Pulmonary artery endothelial cell (primary cell): ENCODE measurements around the gene CDK5RAP2. TPM values are rescaled to one million over a fixed set of nuclear protein-coding genes. Genes with fewer than 3 reads are reported as not detected.
"Not testable (repeated sequence)": the region's sequence is repeated elsewhere in the genome, so short reads cannot be mapped to it uniquely, and the experiment has no call there.

ENCODE experiments used
- DNase-seq: peaks from one replicate; pipeline ENCODE4 v3.0.0-alpha.2; 2011; ENCODE audit warnings: low read depth, low spot score
- total RNA-seq: library from RNA; depleted of rRNA; stranded (reverse); fragments of >200 nt; gene quantifications from 2 replicates; pipeline ENCODE4 v1.2.3, GENCODE V29; 2014

The CDK5RAP2 gene
- total RNA-seq = 26.5 and 34.9 TPM in 2 replicates

DNA sequence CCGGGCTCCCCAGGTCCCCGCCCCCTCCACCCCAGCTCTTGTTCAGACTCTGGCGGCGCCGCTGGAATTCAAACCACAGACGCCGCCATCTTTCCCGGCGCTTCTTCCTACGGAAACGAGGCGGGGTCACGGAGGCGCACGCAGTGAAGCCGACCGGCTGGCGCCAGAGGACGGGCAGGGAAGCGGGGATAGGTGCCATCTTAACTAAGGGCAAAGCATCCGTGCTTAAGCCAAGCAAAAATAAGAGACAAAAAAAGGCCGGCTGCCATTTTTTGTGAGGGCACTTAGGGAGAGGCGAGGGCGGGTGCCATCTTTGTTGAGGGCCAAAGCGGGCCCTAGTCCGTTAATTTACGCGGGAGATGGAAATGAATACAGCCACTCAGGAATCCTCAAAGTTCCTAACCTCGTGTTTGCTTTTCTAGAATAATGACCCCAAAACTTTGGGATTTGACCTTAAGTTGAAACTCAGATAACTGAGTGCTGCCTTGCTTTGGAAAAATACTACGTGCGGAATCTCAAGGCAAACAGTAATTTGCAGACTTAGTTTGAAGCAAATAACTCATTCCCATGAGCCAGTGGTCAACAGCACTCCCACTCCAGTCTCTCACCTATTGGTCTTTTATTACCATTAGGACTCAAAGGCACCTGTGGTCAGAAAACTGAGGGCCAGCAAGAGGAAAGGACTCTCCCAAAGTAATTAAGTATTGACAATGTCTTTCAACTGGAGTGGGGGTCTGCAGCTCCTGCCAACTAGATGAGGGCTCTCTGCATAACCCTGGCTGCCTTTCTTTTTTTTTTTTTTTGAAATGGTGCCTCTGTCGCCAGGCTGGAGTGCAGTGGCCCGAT lies at the start of gene CDK5RAP2:
CDK5RAP2 (minus strand) TSS at position 117 of the 846 bp plus-strand sequence. CDS start 189 bp downstream, outside the sequence.
- peak; percentile 94 for DNase-seq

DNA sequence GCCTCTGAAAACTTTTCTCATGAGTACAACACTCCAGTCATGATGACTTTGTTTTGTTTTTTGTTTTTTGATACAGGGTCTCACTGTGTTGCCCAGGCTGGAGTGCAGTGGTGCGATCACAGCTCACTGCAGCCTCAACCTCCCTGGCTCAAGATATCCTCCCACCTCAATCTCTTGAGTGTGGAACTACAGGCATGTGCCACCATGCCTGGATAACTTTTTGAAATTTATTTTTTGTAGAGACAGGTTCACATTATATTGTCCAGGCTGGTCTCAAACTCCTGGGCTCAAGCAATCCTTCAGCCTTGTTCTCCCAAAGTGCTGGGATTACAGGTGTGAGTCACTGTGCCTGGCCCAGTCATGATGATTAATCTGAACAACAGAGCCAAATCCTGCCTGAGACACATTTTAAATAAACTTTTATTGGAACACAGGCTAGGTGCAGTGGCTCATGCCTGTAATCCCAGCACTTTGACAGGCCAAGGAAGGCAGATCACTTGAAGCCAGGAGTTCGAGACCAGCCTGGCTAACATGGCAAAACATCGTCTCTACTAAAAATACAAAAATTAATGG lies 49.0 kb upstream of the CDK5RAP2 start:
- DNase-seq = not testable (repeated sequence)

DNA sequence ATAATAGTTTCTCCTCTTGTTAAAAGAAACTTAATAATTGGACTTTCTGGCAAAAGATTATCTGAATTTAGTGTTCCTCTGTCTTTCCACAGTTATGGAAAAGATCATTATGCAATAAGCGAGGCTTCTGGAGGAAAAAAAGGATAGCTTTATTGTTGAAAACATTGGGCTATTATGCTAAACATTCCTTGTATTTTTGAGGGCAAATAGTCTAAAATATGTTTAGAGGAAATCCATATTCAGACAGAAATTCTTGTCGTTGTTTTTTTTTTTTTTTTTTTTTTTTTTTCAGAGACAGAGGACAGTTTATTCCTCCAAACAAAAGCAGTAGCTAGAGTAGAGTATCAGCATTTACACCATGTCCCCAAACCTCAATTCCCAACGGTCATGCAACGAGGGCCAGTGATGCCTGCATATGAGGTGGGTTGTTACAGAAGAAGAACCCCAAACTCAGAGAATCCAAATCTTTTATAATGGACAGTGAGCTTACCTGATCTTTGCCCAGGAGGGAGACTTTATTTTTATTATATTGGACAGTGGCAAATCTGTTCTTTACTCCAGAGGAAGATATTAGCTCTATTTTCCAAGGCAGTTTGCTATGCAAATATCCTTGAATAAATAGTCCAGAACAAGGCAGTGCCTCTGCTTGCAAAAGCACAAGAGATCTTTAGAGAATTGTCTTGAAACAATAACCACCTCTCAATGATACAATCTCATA lies 48.4 kb upstream of the CDK5RAP2 start:
- no peak for DNase-seq

DNA sequence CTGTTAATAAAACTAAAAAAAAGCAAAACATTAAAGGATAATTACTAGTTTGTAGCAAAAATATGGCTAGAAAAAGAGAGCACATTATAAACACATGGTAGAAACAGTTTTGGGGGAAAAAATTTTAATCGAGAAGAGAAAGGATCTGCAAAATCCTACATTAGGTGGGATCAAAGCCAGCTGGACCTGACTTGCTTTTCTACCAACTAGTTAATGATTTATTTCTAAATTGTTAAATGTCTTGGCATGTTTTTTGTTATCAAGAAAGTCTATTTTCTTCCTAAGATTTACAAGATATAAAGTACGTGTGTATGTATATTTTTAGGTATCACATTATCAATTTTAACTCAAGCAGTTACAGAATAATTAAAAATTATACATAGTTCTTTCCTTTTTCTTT lies 47.1 kb upstream of the CDK5RAP2 start:
- no peak for DNase-seq

DNA sequence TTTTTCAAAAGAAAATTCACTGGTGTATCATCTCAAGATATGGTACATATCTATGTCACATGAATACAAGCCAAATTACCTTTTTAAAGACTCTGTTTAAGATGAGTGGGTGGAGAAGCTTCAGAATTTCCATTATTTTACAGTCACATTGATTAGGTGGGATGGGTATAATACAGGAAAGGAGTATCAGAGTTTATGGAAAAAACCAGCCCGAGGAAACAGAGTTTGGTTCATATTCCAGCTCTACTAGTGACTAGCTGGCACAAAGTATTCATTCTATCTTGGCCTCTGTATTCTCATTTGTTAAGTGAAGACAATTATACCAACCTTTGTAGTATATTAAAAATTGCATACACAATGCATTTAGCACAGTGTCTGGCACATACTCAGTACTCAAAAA lies 46.5 kb upstream of the CDK5RAP2 start:
- no peak for DNase-seq

DNA sequence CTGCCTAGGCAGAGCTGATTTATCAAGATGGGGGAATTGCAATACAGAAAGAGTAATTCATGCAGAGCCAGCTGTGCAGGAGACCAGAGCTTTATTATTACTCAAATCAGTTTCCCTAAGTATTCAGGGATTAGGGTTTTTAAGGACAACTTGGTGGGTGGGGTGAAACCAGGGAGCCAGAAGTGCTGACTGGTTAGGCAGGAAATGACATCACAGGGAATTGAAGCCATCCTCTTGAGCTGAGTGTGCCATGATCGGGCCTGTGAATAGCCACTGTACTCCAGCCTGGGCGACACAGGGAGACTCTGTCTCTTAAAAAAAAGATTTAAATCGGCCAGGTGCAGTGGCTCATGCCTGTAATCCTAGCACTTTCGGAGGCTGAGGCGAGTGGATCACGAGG lies 45.3 kb upstream of the CDK5RAP2 start:
- no peak for DNase-seq

DNA sequence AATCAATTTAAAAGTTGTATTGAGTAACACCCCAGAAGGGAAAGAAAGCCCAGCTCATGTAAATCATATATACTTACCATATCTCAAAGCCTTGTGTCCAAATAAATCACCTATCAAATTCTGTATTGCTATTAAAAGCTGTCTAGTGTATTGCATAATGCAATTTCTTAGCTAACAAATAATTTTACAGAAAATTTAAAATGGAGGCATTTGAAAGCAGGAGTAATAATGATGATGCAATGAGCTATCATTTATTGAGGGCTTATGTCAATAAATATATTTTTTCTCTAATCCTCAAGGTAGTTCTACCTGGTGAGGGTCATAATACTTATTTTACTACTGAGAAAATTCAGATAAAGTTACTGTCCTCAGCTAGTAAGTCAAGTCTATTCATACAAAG lies 42.8 kb upstream of the CDK5RAP2 start:
- DNase-seq = no peak

DNA sequence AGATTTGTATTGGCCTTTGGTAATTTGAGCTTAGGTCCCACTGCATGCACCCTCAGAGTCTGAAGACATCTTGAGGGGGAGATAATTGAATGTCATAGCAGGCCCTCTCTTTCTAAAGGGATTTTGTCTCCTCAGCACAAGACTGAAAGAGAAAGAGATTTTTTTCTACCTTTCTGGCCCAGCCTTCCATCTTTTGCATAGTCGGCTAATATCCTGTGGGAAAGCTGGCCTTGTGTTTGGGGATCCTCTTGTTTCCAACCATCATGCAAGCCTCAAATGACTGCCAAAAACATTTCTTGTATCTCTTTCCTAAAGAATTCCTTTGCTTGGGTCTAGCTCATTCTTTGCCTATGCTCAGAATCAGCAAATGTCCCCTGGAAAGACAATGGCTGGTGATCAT lies 42.0 kb upstream of the CDK5RAP2 start:
- no peak for DNase-seq

DNA sequence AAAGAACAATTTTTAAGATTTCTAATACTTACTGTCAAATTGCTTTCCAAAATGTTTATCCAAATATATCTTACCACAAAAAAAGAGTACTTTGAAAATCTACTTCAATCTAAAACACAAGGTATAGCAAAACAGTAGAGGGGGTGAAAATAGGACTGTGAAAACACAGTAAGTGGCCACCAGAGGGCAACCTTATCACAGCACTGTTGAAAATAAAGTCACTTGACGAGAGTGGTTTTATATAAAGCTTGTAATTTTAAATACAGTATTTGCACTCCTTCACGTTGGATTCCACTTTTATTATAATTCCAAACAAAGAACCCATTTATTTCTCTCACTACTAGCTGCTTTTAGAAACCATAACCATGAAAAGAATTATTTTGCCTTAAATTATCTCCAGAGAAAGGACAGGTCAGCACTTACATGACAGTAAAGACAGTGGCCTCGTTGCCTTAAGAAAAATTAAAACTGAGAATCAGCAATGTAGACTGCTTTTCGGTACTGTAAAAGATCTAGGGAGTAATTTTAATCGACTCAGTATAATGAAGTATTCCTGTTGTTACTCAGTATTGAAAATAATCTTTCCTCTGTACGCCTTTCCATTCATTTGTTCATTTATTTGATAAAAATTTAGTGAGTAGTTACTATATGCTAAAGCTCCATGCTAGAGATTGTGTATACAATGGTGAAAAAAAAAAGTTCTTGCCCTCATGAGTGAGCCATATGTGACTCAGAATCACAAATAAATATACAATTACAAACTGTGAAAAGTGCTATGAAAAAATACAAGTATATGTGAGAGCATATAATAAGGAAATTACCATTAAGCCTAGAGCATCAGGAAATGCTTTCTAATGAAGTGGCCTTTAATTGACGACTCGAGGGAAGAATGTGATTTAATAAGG lies 40.0 kb upstream of the CDK5RAP2 start:
- peak; percentile 41 for DNase-seq

DNA sequence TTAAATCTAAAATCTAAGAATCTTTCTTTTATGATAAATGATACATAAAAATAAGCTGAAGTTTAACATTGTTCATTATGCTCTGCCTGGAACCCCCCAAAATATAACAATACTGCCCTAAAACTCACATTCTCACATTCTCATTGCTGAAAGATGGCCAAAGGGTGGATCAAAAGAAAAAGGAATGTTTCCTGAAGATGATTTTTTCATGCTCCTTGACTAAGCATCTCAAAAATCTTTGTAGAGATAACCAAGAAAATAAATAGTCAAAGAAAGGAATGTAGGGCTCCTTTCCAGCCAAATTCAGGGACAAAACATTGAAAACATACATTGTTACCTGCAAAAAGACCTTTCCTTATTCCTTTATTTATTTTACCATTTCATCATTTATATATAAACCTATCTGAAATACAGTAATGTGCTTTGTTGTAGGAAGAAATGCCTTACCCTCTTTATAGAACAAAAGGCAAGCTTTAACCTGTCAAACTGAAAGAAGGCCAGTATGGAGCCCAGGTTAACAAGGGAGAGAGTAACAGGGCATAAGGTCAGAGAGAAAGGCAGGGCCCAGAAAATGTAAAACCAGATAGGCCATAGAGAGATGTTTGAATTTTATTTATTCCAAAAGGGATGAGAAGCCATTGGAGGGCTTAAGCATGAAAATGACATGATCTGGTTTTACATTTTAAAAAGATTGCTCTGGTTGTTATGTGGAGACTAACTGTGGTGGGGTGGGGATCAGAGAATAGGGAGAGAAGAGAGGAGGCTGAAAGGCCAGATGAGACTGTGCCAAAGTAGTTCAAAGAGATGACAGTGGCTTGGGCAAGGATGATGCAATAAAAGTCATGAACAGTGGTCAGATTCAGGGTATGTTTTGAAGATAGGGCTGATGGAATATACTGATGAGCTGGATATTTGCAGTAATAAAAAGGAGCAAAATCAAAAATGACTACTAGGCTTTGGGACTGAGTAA lies 37.3 kb upstream of the CDK5RAP2 start:
- DNase-seq = no peak

DNA sequence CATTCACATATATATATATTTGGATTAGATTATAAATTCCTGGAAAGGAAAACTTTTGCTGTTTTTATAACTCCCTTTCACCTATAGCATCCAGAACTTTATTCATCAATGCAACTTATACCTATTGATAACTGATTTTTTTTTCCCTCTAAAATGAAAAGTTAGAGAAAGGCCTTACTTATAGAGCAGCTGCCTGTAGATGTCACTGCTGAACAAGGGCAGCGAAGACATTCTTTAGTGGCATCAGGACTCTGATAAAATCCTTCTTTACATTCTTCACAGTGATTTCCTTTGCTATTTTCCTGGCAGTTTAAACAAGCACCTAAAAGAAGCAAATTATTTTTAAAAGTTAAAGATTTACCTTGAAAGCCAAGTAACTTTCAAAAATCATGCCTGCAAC lies 32.3 kb upstream of the CDK5RAP2 start:
- no peak for DNase-seq

DNA sequence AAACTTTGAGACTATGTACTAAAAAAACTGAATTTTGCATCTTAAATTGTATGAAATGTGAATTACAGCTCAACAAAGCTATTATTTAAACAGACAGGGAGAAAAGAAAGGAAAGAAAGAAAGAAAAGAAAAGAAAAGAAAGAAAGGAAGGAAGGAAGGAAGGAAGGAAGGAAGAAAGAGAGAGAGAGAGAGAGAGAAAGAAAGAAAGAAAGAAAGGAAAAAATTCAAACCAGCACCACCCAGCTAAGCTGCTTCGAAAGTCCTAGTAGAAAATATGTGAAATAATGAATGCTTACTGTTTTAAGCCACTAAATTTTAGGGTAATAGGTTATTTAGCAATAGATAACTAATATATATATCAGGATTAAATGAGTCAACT lies 31.7 kb upstream of the CDK5RAP2 start:
- no peak for DNase-seq

DNA sequence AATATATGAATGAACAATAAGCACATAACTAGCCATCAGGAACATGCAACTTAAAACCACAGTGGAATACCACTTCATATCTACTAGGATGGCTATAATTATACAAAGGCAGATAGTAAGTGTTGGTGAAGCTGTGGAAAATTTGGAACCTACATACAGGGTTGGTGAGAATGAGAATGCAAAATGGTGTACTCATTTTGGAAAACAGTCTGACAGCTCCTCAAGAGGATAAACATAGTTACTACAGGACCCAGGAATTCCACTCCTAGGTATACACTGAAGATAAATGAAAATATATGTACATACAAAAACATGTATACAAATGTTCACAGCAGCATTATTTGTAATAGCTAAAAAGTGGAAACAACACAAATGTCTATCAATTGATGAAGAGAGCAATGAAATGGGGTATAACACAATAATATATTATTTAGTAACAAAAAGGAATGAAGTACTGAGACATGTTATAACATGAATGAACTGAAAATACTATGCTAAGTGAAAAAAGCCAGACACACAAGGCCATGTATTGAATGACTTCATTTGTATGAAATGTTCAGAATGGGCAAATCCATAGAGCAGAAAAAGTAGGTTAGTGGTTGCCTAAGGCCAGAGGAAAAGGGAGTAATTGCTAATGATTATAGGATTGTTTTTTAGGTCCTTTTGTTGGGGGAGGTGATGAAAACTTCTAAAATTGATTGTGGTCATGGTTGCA lies 31.2 kb upstream of the CDK5RAP2 start:
- no peak for DNase-seq

DNA sequence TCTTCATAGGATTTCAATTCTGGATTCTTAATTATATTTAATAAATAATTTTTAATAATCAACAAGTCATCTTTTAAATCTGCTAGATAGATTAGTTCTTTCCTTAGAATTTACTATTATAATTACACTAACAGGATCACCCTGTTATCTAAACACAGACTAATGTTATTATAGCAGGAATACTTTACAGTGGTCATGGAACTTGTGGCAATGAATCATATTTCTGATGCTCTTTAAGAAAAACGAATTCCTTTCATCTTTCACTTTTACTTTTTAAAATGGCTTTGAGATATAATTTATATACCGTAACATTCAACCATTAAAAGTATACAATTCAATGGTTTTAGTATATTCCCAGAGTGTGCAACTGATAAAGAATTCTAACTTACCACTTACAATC lies 29.7 kb upstream of the CDK5RAP2 start:
- no peak for DNase-seq

DNA sequence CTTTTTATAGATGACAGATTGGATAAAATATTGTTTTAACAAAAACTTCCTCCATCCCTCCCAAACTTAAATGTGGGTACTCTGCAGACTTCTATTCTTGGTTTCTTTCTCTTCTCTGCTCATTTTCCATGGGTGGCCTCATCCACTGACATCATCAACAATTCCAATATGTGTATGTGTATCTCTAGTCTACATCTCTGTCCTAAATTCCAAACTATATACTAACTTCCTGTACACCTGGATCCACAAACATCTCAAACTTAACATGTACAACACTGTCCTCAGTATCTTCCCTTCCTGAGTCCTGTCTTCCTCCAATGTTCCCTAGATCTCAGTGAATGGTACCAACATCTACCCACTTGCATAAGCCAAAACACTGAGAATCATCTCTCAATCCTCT lies 28.5 kb upstream of the CDK5RAP2 start:
- no peak for DNase-seq

DNA sequence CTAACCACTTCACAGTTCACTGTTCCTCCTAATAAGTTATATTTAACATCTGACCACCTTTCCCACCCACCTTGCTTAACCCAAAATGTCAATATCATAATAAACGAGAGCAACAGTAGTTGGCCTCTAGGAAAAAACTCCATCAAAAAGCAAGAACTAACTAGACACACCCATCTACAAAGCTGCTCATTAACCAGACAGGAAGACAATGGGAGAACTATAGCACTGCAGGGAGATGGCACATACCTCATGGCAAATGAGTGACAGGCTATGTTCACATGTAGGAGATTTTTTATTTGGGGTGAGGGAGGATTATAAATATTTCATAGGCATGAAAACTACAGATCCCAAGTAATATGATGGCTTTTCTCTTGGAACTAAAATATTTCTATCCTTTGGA lies 23.6 kb upstream of the CDK5RAP2 start:
- no peak for DNase-seq

DNA sequence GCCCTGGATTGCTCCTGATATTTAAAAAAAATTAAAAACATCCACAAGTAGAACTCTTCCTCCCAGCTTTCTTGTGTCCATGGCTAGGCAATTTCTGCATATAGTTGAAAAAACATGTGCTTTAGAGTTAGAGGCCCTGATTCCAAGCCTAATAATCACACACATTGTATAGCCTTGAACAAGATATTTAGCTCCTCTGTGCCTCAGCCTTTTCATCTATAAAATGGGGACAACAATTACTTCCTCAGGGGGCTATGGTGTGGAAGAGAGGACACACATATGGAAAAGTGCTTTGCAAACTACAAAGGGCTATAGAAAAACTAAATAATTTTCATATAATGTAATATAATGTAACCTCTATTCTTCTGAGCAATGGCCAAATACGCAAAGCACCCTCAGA lies 23.0 kb upstream of the CDK5RAP2 start:
- no peak for DNase-seq

DNA sequence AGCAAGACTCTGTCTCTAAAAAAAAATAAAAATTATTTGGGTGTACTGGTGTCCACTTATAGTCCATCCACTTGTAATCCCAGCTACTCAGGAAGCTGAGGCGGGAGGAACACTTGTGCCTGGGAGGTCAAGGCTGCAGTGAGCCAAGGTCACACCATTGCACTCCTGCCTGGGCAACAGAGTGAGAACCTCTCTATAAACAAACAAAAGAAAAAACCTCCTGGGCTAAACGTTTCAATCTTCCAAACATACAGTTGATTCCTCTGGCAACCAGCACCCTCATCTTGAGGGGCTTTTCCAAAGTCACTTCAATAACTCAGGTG lies 13.9 kb upstream of the CDK5RAP2 start:
- DNase-seq = no peak

DNA sequence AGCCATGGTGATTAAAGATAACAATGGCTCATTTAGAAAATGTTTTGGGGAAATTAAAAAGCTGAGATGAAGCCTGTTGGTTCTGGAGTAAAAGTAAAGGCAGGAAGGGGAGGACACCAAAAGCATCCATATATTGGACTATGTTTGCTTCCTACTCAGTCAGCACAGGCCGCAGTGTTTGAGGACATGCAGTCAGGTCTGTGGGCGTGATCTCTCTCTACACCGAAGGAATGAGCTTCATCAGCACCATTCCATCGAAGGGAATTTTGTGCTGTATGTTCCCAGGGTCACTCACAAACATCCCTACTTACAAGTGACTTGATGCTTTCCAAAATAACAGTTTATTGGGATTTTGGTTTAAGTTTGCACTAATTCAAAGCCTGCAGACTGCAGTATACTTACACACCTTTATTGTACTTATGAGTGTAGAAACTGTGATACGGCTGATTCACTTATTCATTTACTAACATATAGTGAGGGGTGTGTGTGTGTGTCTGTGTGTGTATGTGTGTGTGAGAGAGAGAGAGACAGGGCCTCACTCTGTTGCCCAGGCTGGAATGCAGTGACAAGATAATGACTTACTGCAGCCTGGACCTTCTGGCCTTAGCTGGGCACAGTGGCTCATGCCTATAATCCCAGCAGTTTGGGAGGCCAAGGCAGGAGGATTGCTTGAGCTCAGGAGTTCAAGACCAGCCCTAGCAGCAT lies 13.4 kb upstream of the CDK5RAP2 start:
- no peak for DNase-seq
